H1 (cell line): ENCODE measurements around the gene EEF1A2. TPM values are rescaled to one million over a fixed set of nuclear protein-coding genes. Genes with fewer than 3 reads are reported as not detected.
"Not testable (repeated sequence)": the region's sequence is repeated elsewhere in the genome, so short reads cannot be mapped to it uniquely, and the experiment has no call there.

Experiments
- CTCF ChIA-PET: fragments of 300-600 bp; sonication (Branson Sonifier 250); formaldehyde crosslinking; loops from one replicate; lab custom pipeline; 2021; ENCODE audit not compliant: partially characterized antibody; lab: Charles Lee
- POLR2A ChIA-PET: fragments of 300-600 bp; sonication (Branson Sonifier 250); formaldehyde crosslinking; loops from one replicate; lab custom pipeline; 2021; ENCODE audit warnings: inconsistent platforms; ENCODE audit not compliant: partially characterized antibody; lab: Charles Lee
- DNase-seq, 2 experiments: peaks; one replicate each; pipeline versions ENCODE4 v3.0.0 to v3.0.0-alpha.2; 2010 to 2022; ENCODE audit warnings: low spot score in 2 of 2, low read depth in 1 of 2, mixed read lengths in 1 of 2
- FAIRE-seq: peaks from 2 replicates; lab custom pipeline; 2011; peaks lifted over from hg19 to GRCh38; lab: Jason Lieb, UNC
- H2AFZ ChIP-seq: 2 replicates; pipeline ENCODE4 v1.8.1; 2012; ENCODE audit warnings: low read length, inconsistent platforms
- H2AK5ac ChIP-seq: 2 replicates; pipeline ENCODE4 v1.6.1; 2013; ENCODE audit warnings: low read depth, low read length
- H2BK120ac ChIP-seq: replicated peaks from 2 replicates; pipeline ENCODE3; 2013; ENCODE audit warnings: low read depth, low read length, inconsistent platforms
- H2BK12ac ChIP-seq: 2 replicates; pipeline ENCODE4 v1.6.1; 2013; ENCODE audit warnings: low read depth, low read length
- H2BK15ac ChIP-seq: 2 replicates; pipeline ENCODE4 v1.6.1; 2013; ENCODE audit warnings: low read length
- H2BK20ac ChIP-seq: 2 replicates; pipeline ENCODE4 v1.6.1; 2013; ENCODE audit warnings: low read length
- H2BK5ac ChIP-seq: 2 replicates; pipeline ENCODE4 v1.6.1; 2013; ENCODE audit warnings: low read depth, low read length
- H3K14ac ChIP-seq: 2 replicates; pipeline ENCODE4 v1.6.1; 2013; ENCODE audit warnings: inconsistent platforms; ENCODE audit not compliant: insufficient read length
- H3K18ac ChIP-seq: 2 replicates; pipeline ENCODE4 v1.6.1; 2013; ENCODE audit warnings: low read length; ENCODE audit errors: extremely low read depth
- H3K23ac ChIP-seq: 2 replicates; pipeline ENCODE4 v1.6.1; 2013; ENCODE audit warnings: inconsistent platforms; ENCODE audit not compliant: insufficient read length
- H3K23me2 ChIP-seq: 2 replicates; pipeline ENCODE4 v1.6.1; 2013; ENCODE audit warnings: low read depth, low read length
- H3K27ac ChIP-seq: 2 replicates; pipeline ENCODE4 v1.6.1; 2011; ENCODE audit warnings: low read depth, low read length, inconsistent platforms
- H3K27me3 ChIP-seq, 4 experiments: replicated peaks in 1 of 4; 1 replicate in 1 of 4; 2 replicates in 3 of 4; pipeline versions ENCODE4 v1.6.1 to v1.8.1; 2011 to 2013; ENCODE audit warnings: low read length in 3 of 4, mild to moderate bottlenecking in 3 of 4, inconsistent platforms in 2 of 4, mixed read lengths in 2 of 4, moderate library complexity in 1 of 4; ENCODE audit not compliant: control insufficient read depth in 3 of 4, insufficient read depth in 3 of 4; ENCODE audit errors: extremely low read depth in 1 of 4
- H3K36me3 ChIP-seq, 4 experiments: 2 replicates each; pipeline versions ENCODE4 v1.6.1 to v1.8.1; 2011 to 2013; ENCODE audit warnings: mild to moderate bottlenecking in 4 of 4, low read length in 3 of 4, moderate library complexity in 2 of 4, control low read depth in 1 of 4, inconsistent platforms in 1 of 4; ENCODE audit not compliant: insufficient read depth in 4 of 4, control insufficient read depth in 2 of 4
- H3K4ac ChIP-seq: replicated peaks from 2 replicates; pipeline ENCODE3; 2013; ENCODE audit warnings: low read length, low read depth, mixed read lengths, inconsistent platforms; ENCODE audit not compliant: insufficient read length
- H3K4me1 ChIP-seq, 4 experiments: replicated peaks in 1 of 4; 1 replicate in 1 of 4; 2 replicates in 3 of 4; pipeline versions ENCODE4 v1.6.1 to v1.8.1; 2011 to 2013; ENCODE audit warnings: low read length in 3 of 4, inconsistent platforms in 2 of 4, mixed read lengths in 1 of 4; ENCODE audit not compliant: insufficient read depth in 4 of 4, control insufficient read depth in 3 of 4
- H3K4me2 ChIP-seq, 2 experiments: 2 replicates each; pipeline versions ENCODE4 v1.6.1 to v1.8.1; 2011 to 2013; ENCODE audit warnings: low read depth in 2 of 2, low read length in 2 of 2, control low read depth in 1 of 2, inconsistent platforms in 1 of 2, mild to moderate bottlenecking in 1 of 2; ENCODE audit not compliant: insufficient read depth in 1 of 2
- H3K4me3 ChIP-seq, 4 experiments: fragments of 200-600, 300-600 bp in 1 of 4; sonication (generic), shearing (Covaris generic), sonication (Bioruptor Twin) in 1 of 4; 2 replicates each; pipeline versions ENCODE4 v1.5.1 to v1.8.1; 2011 to 2016; ENCODE audit warnings: low read length in 4 of 4, low read depth in 3 of 4, control low read depth in 2 of 4, inconsistent platforms in 2 of 4, mild to moderate bottlenecking in 2 of 4, mixed read lengths in 1 of 4, moderate library complexity in 1 of 4; ENCODE audit not compliant: insufficient read depth in 2 of 4; ENCODE audit errors: extremely low read depth in 1 of 4
- H3K56ac ChIP-seq: replicated peaks from 2 replicates; pipeline ENCODE3; 2013; ENCODE audit warnings: low read depth, mild to moderate bottlenecking, mixed read lengths, low read length, inconsistent platforms; ENCODE audit not compliant: insufficient read length
- H3K79me1 ChIP-seq: 2 replicates; pipeline ENCODE4 v1.6.1; 2013; ENCODE audit warnings: low read depth, low read length, control low read depth
- H3K79me2 ChIP-seq, 2 experiments: 2 replicates each; pipeline versions ENCODE4 v1.6.1 to v1.8.1; 2012 to 2013; ENCODE audit warnings: low read length in 2 of 2, mild to moderate bottlenecking in 2 of 2, inconsistent platforms in 1 of 2; ENCODE audit not compliant: insufficient read depth in 2 of 2, control insufficient read depth in 1 of 2
- H3K9ac ChIP-seq, 4 experiments: replicated peaks in 1 of 4; 1 replicate in 1 of 4; 2 replicates in 3 of 4; pipeline versions ENCODE4 v1.6.1 to v1.8.1; 2011 to 2013; ENCODE audit warnings: low read depth in 3 of 4, low read length in 3 of 4, control low read depth in 2 of 4, mild to moderate bottlenecking in 2 of 4, moderate library complexity in 2 of 4, inconsistent platforms in 1 of 4; ENCODE audit errors: extremely low read depth in 1 of 4
- H3K9me3 ChIP-seq, 2 experiments: 2 replicates each; pipeline versions ENCODE4 v1.6.1 to v1.8.1; 2012 to 2013; ENCODE audit warnings: mild to moderate bottlenecking in 2 of 2, moderate library complexity in 2 of 2, control low read depth in 1 of 2, inconsistent platforms in 1 of 2, low read depth in 1 of 2, low read length in 1 of 2, mixed read lengths in 1 of 2; ENCODE audit not compliant: insufficient read depth in 2 of 2
- H4K20me1 ChIP-seq, 2 experiments: replicated peaks in 1 of 2; 2 replicates each; pipeline versions ENCODE3 to v1.8.1; 2011 to 2013; ENCODE audit warnings: inconsistent platforms in 2 of 2, low read length in 2 of 2, mild to moderate bottlenecking in 1 of 2; ENCODE audit not compliant: insufficient read depth in 2 of 2, control insufficient read depth in 1 of 2
- H4K5ac ChIP-seq: 2 replicates; pipeline ENCODE4 v1.6.1; 2013; ENCODE audit warnings: low read length, low read depth, mixed read lengths, inconsistent platforms; ENCODE audit not compliant: insufficient read length
- H4K8ac ChIP-seq: 2 replicates; pipeline ENCODE4 v1.8.0; 2013; ENCODE audit warnings: mild to moderate bottlenecking, moderate library complexity, low read length, inconsistent platforms; ENCODE audit not compliant: insufficient read depth; ENCODE audit errors: extremely low read depth
- H4K91ac ChIP-seq: replicated peaks from 2 replicates; pipeline ENCODE3; 2013; ENCODE audit warnings: low read length, mixed read lengths, inconsistent platforms; ENCODE audit not compliant: insufficient read length
- WGBS, 2 experiments: shearing (Covaris generic) in 1 of 2; methylation state at CpG; one replicate each; pipeline versions ENCODE4 v1.1.6 to v1.1.7; 2013 to 2015; ENCODE audit warnings: low lambda C conversion rate in 2 of 2, mixed read lengths in 2 of 2, inconsistent platforms in 1 of 2, low coverage in 1 of 2, missing lambda C conversion rate in 1 of 2; ENCODE audit not compliant: insufficient replicate concordance in 2 of 2, insufficient coverage in 1 of 2, insufficient read length in 1 of 2; ENCODE audit errors: extremely low coverage in 1 of 2, missing lambda C conversion rate in 1 of 2; 5-methylcytosine and 5-hydroxymethylcytosine counted together
- polyA plus RNA-seq, 7 experiments: library from polyadenylated mRNA; depleted of rRNA in 3 of 7; stranded (reverse) in 5 of 7; unstranded in 2 of 7; fragments of >200 nt in 5 of 7; fragments of 200-250 nt in 2 of 7; gene quantifications; 1 replicate in 5 of 7; 2 replicates in 1 of 7; 4 replicates in 1 of 7; pipeline versions ENCODE4 v1.2.1 to v1.2.3, GENCODE V29; 2011 to 2013; ENCODE audit warnings: missing spikeins in 2 of 7, mixed read lengths in 2 of 7
- total RNA-seq: library from RNA; stranded (reverse); fragmentation: NEBNext Ultra II Directional; extraction: Animal tissue kit (Norgen Biotek cat#: 25700); gene quantifications from 2 replicates; pipeline ENCODE4 v1.2.1, GENCODE V29; 2021

Gene EEF1A2
- total and polyA plus RNA-seq, 2 of the 8 experiments (the other 6 are each of a cell fraction or from before 2014, with no cell fraction given): 7.4 to 25.8 TPM

DNA sequence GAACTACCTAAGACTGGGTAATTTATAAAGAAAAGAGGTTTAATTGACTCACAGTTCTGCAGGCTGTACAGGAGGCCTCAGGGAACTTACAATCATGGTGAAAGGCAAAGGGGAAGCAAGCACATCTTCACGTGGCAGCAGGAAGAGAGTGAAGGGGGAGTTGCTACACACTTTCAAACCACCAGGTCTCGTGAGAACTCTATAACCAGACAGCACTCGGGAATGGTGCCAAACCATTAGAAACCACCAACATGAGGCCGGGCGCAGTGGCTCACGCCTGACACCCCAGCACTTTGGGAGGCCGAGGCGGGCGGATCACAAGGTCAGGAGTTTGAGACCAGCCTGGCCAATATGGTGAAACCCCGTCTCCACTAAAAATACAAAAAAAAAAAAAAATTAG, 15.6 kb upstream of the EEF1A2 start:
- H2BK20ac ChIP-seq, H3K18ac ChIP-seq, H2AK5ac ChIP-seq, FAIRE-seq, H3K9me3 ChIP-seq, H2AFZ ChIP-seq, H3K23ac ChIP-seq, CTCF ChIA-PET, H3K23me2 ChIP-seq, H3K36me3 ChIP-seq, H3K4me2 ChIP-seq, DNase-seq, H3K79me1 ChIP-seq, H4K5ac ChIP-seq, H4K8ac ChIP-seq, H3K4me3 ChIP-seq, H3K79me2 ChIP-seq, H4K91ac ChIP-seq, H3K27me3 ChIP-seq, H3K56ac ChIP-seq, H2BK5ac ChIP-seq, H2BK15ac ChIP-seq, H3K27ac ChIP-seq, H3K4ac ChIP-seq, H4K20me1 ChIP-seq, H3K9ac ChIP-seq, H3K4me1 ChIP-seq, H2BK12ac ChIP-seq, H2BK120ac ChIP-seq, H3K14ac ChIP-seq: not testable (repeated sequence)
- 90% methylated on average over 9 of the region's 10 CpGs; no CpG with 5 or more reads in 1 of the 2 experiments for WGBS, 2 experiments
- POLR2A ChIA-PET: interaction anchor here (0.6 kb wide), 1 partner anchor 110 kb away, joined by 3 read pairs; no protein-coding TSS in a partner anchor
